ENCODE measurements around the gene PIGU. TPM values are rescaled to one million over a fixed set of nuclear protein-coding genes. Genes with fewer than 3 reads are reported as not detected.
A peak's percentile ranks its signal among the peaks of the same experiment; 100 is the strongest.
"Not testable (repeated sequence)": the region's sequence is repeated elsewhere in the genome, so short reads cannot be mapped to it uniquely, and the experiment has no call there.

PIGU gene
- total RNA-seq, 1 donor from 2014 or later = 54.9 TPM

DNA sequence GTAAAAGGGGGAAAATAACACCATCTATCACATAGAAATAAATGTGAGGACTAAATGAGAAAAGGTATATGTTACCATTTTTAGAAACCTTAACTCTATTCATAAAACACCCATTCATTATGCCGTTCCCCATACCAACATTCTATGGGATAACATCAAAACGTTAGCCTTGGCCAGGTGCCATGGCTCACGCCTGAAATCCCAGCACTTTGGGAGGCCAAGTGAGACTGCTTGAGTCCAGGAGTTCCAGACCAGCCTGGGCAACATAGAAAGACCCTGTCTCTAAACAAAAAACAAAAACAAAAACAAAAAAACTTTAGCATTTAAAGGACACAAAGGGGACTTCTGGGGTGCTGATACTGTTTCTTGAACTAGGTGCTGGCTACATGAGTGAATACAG, 1.3 kb downstream of the PIGU start:
- Mint-ChIP-seq H3K9me3 (no peaks in the 10 kb centered on the region), H3K27ac (ENCODE audit: unreplicated experiment) (no peak overlapping the region), H3K4me1 (peaks cover 16% of the 10 kb centered on the region), H3K4me3 (peak overlapping the region; percentile 93), H3K36me3 (ENCODE audit: low read depth) (no peaks in the 10 kb centered on the region), H3K27me3 (ENCODE audit: low read depth) (no peaks in the 10 kb centered on the region)
- no peak for DNase-seq (ENCODE audit: low read depth, low spot score)
- TF ChIP-seq, protein P1, sequence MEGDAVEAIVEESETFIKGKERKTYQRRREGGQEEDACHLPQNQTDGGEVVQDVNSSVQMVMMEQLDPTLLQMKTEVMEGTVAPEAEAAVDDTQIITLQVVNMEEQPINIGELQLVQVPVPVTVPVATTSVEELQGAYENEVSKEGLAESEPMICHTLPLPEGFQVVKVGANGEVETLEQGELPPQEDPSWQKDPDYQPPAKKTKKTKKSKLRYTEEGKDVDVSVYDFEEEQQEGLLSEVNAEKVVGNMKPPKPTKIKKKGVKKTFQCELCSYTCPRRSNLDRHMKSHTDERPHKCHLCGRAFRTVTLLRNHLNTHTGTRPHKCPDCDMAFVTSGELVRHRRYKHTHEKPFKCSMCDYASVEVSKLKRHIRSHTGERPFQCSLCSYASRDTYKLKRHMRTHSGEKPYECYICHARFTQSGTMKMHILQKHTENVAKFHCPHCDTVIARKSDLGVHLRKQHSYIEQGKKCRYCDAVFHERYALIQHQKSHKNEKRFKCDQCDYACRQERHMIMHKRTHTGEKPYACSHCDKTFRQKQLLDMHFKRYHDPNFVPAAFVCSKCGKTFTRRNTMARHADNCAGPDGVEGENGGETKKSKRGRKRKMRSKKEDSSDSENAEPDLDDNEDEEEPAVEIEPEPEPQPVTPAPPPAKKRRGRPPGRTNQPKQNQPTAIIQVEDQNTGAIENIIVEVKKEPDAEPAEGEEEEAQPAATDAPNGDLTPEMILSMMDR (conservative IDR thresholded peaks at IDR 0.05) = no peak

DNA sequence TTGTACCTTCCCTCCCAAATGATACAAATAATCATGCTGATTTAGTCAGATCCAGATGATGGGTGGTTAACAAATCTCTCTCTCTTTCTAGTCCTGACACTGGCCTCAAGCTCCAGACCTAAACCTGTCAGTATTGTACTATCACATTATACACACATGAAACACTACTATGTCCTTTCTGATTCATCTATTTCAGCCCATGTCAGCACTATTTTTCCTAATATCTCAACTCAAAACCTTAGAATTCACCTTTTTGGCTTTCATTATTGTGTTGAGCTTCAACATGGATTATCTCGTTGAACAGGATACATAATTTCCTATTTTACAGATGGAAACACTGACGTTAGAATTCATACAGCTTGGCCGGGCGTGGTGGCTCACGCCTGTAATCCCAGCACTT, 3.5 kb downstream of the PIGU start:
- TF ChIP-seq, protein P1 (conservative IDR thresholded peaks at IDR 0.05) = no peak
- no peaks in the 10 kb centered on the region for H3K27me3 Mint-ChIP-seq (ENCODE audit: low read depth)
- peaks cover 4% of the 10 kb centered on the region for H3K36me3 Mint-ChIP-seq (ENCODE audit: low read depth)
- no peak for DNase-seq (ENCODE audit: low read depth, low spot score)
- no peak overlapping the region for H3K27ac Mint-ChIP-seq (ENCODE audit: unreplicated experiment)
- no peak overlapping the region for H3K4me3 Mint-ChIP-seq
- H3K4me1 Mint-ChIP-seq = peaks cover 16% of the 10 kb centered on the region
- peaks cover 3% of the 10 kb centered on the region for H3K9me3 Mint-ChIP-seq

DNA sequence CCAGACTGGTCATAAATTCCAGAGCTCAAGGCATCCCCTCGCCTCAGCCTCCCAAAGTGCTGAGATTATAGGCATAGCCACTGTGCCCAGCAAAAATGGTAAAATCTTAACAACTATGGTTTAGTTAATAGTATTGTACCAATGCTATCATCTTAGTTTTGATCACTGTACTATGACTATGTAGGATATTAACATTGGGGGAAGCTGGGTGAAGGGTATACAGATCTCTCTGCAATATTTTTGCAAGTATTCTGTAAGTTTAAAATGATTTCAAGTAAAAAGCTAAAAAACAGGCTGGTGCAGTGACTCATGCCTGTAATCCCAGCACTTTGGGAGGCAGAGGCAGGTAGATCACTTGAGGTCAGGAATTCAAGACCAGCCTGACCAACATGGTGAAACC, 7.8 kb downstream of the PIGU start:
- no peak overlapping the region for H3K4me3 Mint-ChIP-seq
- H3K27me3 Mint-ChIP-seq (ENCODE audit: low read depth) = no peaks in the 10 kb centered on the region
- peaks cover 3% of the 10 kb centered on the region for H3K9me3 Mint-ChIP-seq
- no peak for DNase-seq (ENCODE audit: low read depth, low spot score)
- peaks cover 4% of the 10 kb centered on the region for H3K36me3 Mint-ChIP-seq (ENCODE audit: low read depth)
- H3K4me1 Mint-ChIP-seq = no peaks in the 10 kb centered on the region
- H3K27ac Mint-ChIP-seq (ENCODE audit: unreplicated experiment) = no peak overlapping the region
- TF ChIP-seq, protein P1 (conservative IDR thresholded peaks at IDR 0.05) = no peak

DNA sequence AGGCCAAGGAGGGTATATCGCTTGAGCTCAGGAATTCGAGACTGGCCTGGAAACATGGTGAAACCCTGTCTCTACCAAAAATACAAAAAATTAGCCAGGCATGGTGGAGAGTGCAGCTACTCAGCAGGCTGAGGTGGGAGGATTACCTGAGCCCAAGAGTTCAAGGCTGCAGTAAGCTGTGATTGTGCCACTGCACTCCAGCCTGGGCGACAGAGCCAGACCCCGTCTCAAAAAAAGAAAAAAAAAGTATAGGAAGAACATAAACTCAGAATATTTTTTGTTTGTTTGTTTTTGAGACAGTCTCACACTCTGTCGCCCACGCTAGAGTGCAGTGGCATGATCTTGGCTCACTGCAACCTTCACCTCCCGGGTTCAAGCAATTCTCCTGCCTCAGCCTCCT, 12.1 kb downstream of the PIGU start:
- not testable (repeated sequence) for H3K4me3 Mint-ChIP-seq; H3K36me3 Mint-ChIP-seq (ENCODE audit: low read depth); H3K4me1 Mint-ChIP-seq; H3K27me3 Mint-ChIP-seq (ENCODE audit: low read depth); H3K9me3 Mint-ChIP-seq; DNase-seq (ENCODE audit: low read depth, low spot score); H3K27ac Mint-ChIP-seq (ENCODE audit: unreplicated experiment)

DNA sequence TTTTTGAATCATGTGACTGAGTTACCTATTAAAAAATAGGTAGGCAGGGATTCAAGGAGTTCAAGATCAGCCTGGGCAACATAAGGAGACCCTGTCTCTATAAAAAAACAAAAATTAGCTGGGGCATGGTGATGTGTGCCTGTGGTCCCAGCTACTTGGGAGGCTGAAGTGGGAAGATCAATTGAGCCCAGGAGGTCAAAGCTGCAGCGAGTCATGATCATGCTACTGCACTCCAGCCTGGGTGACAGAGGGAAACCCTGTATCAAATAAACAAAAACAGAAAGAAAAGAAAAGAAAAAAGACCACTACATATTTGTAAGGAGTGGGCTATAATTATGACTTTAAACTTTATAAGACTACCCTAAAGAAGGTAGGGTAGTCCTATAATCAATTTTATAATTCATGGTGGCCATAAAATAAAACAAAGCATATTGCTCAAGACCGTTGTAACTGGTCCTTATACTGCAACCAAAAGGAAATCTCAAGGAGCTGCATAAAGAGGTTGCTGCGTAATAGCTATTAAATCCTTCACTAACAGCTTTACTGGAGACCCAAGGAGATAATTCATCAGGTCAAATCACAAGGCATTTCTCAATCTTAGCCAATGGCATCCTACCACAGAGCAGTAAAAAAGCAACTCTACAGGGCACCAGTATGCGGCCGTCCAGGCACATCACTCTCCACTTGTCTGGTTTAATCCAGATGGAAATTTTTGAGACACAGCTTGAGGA, 13.5 kb downstream of the PIGU start:
- no peaks in the 10 kb centered on the region for H3K27me3 Mint-ChIP-seq (ENCODE audit: low read depth)

DNA sequence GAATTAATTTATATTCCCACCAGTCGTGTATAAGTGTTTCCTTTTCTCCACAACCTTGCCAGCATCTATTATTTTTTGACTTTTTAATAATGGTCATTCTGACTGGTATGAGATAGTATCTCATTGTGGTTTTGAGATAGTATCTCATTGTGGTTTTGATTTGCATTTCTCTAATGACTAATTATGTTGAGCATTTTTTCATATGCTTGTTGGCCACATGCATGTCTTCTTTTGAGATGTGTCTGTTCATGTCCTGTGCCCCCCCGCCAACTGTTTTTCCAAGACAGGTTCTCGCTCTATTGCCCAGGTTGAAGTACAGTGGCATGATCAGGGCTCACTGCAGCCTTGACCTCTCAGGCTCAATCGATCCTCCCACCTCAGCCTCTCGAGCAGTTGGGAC, 15.1 kb downstream of the PIGU start:
- DNase-seq (ENCODE audit: low read depth, low spot score); H3K4me3 Mint-ChIP-seq; H3K27ac Mint-ChIP-seq (ENCODE audit: unreplicated experiment); H3K27me3 Mint-ChIP-seq (ENCODE audit: low read depth); H3K9me3 Mint-ChIP-seq; H3K4me1 Mint-ChIP-seq: not testable (repeated sequence)
- H3K36me3 Mint-ChIP-seq (ENCODE audit: low read depth) = peaks cover 13% of the 10 kb centered on the region

More for the DNA sequence above, 13.5 kb downstream of the PIGU start:
- Mint-ChIP-seq H3K27ac (ENCODE audit: unreplicated experiment) (peak overlapping the region; percentile 43), H3K4me1 (peaks cover 5% of the 10 kb centered on the region), H3K4me3 (no peak overlapping the region), H3K36me3 (ENCODE audit: low read depth) (peaks cover 4% of the 10 kb centered on the region), H3K9me3 (no peaks in the 10 kb centered on the region)
- TF ChIP-seq, protein P1 (conservative IDR thresholded peaks at IDR 0.05) = no peak
- no peak for DNase-seq (ENCODE audit: low read depth, low spot score)

DNA sequence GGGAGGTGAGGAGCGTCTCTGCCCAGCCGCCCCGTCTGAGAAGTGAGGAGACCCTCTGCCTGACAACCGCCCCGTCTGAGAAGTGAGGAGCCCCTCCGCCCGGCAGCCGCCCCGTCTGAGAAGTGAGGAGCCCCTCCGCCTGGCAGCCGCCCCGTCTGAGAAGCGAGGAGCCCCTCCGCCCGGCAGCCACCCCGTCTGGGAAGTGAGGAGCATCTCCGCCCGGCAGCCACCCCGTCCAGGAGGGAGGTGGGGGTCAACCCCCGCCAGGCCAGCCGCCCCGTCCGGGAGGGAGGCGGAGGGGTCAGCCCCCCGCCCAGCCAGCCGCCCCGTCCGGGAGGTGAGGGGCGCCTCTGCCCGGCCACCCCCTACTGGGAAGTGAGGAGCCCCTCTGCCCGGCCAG, 18.2 kb downstream of the PIGU start:
- DNase-seq (ENCODE audit: low read depth, low spot score); H3K4me3 Mint-ChIP-seq; H3K9me3 Mint-ChIP-seq; H3K4me1 Mint-ChIP-seq; H3K27me3 Mint-ChIP-seq (ENCODE audit: low read depth); H3K27ac Mint-ChIP-seq (ENCODE audit: unreplicated experiment): not testable (repeated sequence)
- peaks cover 23% of the 10 kb centered on the region for H3K36me3 Mint-ChIP-seq (ENCODE audit: low read depth)

Measured in neural crest cell (in vitro differentiated cells).